Astrocyte (in vitro differentiated cells and primary cell): ENCODE measurements around the gene GALK1.

ENCODE experiments used
- EZH2 ChIP-seq: IDR thresholded peaks from 2 replicates; pipeline ENCODE4 v1.6.1; 2012; ENCODE audit warnings: mild to moderate bottlenecking, low read length, inconsistent platforms; ENCODE audit not compliant: insufficient read depth
- TF ChIP-seq, protein P1 (sequence below): IDR thresholded peaks from 2 replicates; pipeline ENCODE4 v1.5.1; 2011; ENCODE audit warnings: low read depth, mild to moderate bottlenecking, inconsistent platforms, low read length, moderate library complexity; ENCODE audit not compliant: insufficient read depth

DNA sequence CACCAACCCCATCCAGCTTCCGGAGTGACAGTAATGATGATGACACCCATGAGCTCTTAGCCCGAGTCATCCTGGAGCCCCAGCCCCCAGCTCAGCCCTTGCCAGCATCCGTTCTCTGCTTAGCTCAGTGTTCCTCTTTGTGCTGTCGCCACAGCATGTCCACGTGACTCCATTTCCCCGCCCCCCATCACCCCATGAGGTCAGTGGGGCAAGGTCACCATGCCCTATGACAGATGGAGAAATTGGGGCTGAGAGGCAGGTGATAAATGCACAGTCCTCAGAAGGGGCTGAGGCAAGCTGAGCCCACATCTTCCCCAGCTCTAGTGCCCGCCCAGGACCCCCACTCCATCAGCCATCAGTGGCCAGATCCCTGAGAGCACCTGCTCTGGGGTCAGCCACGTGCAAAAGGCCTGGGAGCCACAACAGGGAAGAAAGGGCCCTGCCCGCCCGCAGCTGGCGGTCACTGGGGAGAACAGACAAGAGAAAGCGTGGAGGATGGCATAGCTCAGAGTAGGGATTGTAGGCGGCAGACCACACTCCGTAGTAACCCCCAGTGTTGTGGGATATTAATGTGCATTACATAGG lies 26.7 kb downstream of the GALK1 start:
- TF ChIP-seq, protein P1, sequence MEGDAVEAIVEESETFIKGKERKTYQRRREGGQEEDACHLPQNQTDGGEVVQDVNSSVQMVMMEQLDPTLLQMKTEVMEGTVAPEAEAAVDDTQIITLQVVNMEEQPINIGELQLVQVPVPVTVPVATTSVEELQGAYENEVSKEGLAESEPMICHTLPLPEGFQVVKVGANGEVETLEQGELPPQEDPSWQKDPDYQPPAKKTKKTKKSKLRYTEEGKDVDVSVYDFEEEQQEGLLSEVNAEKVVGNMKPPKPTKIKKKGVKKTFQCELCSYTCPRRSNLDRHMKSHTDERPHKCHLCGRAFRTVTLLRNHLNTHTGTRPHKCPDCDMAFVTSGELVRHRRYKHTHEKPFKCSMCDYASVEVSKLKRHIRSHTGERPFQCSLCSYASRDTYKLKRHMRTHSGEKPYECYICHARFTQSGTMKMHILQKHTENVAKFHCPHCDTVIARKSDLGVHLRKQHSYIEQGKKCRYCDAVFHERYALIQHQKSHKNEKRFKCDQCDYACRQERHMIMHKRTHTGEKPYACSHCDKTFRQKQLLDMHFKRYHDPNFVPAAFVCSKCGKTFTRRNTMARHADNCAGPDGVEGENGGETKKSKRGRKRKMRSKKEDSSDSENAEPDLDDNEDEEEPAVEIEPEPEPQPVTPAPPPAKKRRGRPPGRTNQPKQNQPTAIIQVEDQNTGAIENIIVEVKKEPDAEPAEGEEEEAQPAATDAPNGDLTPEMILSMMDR, result no peak
- no peak for TF ChIP-seq EZH2
